ENCODE results near the gene MEDAG.

DNA sequence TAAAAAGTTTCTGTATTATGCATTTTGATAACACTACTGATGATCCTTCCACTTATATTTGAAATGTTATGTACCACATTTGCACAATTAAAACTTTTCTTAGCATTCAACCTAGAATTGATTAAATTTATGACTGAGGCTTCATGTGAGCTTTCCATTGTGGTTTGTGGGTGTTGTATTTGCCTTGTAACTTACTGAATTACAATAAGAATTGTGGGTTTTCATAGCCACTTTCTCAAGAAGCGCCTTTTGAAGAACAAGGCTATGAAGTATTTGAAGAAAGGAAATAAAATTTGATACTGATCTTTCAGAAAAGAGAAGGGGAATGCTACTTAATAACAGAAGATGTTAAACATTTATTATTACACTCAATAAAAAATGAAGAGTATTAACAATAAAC, 19.4 kb downstream of the MEDAG start:
- no peak for TF ChIP-seq POLR2A (IDR thresholded peaks at IDR 0.05)
- TF ChIP-seq, protein P1, sequence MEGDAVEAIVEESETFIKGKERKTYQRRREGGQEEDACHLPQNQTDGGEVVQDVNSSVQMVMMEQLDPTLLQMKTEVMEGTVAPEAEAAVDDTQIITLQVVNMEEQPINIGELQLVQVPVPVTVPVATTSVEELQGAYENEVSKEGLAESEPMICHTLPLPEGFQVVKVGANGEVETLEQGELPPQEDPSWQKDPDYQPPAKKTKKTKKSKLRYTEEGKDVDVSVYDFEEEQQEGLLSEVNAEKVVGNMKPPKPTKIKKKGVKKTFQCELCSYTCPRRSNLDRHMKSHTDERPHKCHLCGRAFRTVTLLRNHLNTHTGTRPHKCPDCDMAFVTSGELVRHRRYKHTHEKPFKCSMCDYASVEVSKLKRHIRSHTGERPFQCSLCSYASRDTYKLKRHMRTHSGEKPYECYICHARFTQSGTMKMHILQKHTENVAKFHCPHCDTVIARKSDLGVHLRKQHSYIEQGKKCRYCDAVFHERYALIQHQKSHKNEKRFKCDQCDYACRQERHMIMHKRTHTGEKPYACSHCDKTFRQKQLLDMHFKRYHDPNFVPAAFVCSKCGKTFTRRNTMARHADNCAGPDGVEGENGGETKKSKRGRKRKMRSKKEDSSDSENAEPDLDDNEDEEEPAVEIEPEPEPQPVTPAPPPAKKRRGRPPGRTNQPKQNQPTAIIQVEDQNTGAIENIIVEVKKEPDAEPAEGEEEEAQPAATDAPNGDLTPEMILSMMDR (IDR thresholded peaks at IDR 0.05), result no peak

Data from right lobe of liver (tissue), 4 donors.